HG03432 (cell line): Measurements from ENCODE around the gene RAB44.

Experiments
- ATAC-seq: cut with Tn5 transposase; IDR thresholded peaks from one replicate; pipeline ENCODE4 v1.9.1; 2021; ENCODE audit warnings: mild to moderate bottlenecking, moderate library complexity; ENCODE audit not compliant: unreplicated experiment

The RAB44 gene

GRCh38 chr6:36769676-36770499 lies 72.3 kb downstream of the RAB44 start:
- ATAC-seq = no peak

GRCh38 chr6:36771145-36771544 lies 73.5 kb downstream of the RAB44 start:
- no peak for ATAC-seq

DNA sequence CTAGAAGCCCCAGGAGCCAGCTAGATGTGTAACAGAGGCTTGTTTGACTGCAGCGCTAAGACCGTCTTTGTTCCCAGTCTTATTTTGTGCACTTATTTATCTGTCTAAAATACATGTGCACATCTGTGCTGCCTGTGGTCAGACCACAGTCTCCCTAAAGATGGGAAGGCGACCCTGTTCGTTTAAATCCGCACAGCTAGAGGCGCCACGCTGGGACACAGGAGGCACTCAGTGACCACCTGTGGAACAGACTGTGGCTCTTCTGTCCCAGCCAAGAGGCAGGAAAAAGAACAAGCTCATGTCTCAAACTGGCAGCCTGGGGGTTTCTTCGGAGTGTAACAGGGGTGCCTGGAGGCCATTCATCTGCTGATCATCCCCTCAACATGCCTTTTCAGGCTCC lies 74.8 kb downstream of the RAB44 start:
- ATAC-seq = no peak

DNA sequence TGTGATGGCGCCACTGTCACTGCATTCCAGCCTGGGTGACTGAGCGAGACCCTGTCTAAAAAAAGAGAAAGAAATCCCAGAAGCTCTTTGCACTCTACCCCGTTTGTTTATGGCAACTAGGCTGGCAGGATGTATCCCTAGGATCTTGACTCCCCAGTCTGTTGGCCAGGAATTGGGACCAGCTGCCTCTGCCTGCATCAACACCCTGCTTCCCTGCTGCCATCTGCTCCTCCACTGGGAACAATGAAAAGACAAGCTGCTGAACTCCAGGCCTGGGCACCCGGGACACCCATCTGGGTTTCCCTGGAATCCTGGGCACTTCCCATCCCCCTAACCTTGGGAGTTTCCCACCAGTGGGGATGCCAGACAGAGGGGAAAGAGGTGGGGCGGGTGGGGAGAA lies 76.7 kb downstream of the RAB44 start:
- ATAC-seq = no peak

DNA sequence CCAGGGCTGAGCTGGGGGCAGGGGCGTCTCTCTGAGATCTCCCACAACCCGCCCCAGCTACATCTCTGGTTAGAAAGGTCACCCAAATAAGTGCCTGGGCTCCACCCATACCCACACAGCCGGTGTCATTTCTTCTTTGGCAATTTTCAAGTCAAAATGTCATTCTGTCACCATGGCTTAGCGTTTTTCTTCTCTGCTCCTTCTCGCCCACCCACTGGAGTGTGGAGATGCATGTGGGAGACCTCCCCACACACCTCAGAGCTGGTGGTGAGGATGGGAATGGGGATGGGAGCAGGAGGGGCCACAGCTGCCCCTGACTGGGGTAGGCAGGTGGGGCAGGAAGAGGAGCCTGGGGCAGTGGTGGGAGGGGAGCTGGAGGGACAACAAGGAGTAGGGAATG lies 78.5 kb downstream of the RAB44 start:
- no peak for ATAC-seq

DNA sequence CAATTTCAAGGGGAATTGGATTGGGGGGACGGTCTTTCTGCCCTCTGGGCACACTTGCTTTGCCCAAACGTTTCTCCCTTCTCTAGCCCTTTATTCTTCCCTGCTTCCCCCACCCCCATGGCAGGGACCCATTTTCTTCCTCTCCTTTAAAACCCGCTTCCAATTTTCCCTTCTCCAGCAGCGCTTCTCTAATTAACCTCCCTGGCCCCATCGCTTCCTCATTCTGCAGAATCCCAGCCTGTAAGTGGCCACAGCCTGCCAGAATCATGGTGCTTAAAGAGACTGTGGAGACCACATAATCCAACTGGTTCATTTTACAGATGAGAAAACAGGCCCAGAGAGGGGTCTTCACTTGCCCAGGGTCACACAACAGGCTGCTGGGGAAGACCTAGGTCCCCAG lies 80.2 kb downstream of the RAB44 start:
- ATAC-seq = no peak

DNA sequence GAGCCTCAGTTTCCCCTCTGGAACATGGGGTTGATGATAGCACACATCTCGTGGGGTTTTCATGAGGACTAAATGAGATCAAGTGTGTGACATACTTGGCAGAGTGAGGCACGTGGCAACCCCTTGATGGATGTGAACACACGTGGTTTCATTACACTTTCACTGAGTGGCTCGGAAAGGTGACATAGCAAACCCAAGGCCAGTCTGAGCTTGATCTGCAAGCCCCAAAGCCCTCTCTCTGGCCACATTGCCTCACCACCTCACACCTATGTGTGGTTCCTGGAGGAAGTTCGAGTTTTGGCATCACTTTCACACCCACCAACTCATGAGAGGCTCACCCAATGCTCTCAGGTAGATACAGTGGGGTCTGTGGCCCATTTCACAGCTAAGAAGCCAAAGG lies 81.6 kb downstream of the RAB44 start:
- ATAC-seq = no peak

DNA sequence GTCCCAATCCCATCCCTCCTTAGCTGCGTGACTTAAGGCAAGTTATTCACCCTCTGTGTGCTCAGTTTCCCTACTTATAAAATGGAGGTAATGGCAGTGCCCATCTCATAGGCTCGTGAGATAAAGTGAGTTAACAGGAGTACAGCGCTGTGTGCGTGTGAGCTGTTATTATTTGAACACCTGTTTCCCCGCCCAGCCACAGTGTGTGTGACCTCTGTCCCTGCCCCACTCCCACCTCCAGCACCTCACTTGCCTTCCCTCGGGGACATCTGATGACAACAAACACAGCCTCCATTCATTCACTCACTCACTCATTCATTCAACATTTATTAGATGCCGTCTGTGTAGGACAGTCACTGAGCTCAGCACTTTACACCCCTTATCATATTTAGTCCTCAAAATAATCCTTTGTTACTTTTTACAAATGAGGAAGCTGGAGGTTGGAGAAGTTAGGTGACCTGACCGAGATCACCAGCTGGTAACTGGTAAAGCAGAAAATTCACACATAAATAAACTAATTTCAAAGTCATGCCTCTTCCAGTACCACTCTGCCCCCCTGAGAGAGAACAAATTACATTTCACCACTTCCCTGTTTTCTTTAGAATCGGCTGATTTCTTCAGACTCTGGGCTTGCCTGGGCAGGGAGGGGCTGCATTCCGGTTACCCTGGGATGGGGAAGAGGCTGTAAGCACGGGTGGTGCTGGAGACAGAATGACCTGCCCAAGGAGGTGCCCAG lies 83.0 kb downstream of the RAB44 start:
- no peak for ATAC-seq

- ATAC-seq = peak; percentile 64
Observed at GRCh38 chr6:36781669-36782068, 84.0 kb downstream of the RAB44 start.
